ENCODE results near the gene CNDP2.
"Not testable (repeated sequence)": the region's sequence is repeated elsewhere in the genome, so short reads cannot be mapped to it uniquely, and the experiment has no call there.

Gene CNDP2

GRCh38 chr18:74500774-74501173 lies 4.6 kb downstream of the CNDP2 start:
- DNase-seq (ENCODE audit: low read depth) = not testable (repeated sequence)

GRCh38 chr18:74501386-74501785 lies 5.2 kb downstream of the CNDP2 start:
- DNase-seq (ENCODE audit: low read depth) = no peak

- DNase-seq (ENCODE audit: low read depth) = no peak
Measured at GRCh38 chr18:74503137-74503536, 7.0 kb downstream of the CNDP2 start.

- no peak for DNase-seq (ENCODE audit: low read depth)
Measured at GRCh38 chr18:74505776-74506175, 9.6 kb downstream of the CNDP2 start.

- DNase-seq (ENCODE audit: low read depth) = no peak
Measured at GRCh38 chr18:74506448-74507084, 10.4 kb downstream of the CNDP2 start.

GRCh38 chr18:74507097-74507881 lies 11.1 kb downstream of the CNDP2 start:
- DNase-seq (ENCODE audit: low read depth) = no peak

GRCh38 chr18:74507927-74508326 lies 11.8 kb downstream of the CNDP2 start:
- no peak for DNase-seq (ENCODE audit: low read depth)

GRCh38 chr18:74508366-74508765 lies 12.2 kb downstream of the CNDP2 start:
- no peak for DNase-seq (ENCODE audit: low read depth)

- no peak for DNase-seq (ENCODE audit: low read depth)
Measured at GRCh38 chr18:74508821-74509225, 12.7 kb downstream of the CNDP2 start.

- no peak for DNase-seq (ENCODE audit: low read depth)
Measured at GRCh38 chr18:74509856-74510769, 13.9 kb downstream of the CNDP2 start.

- no peak for DNase-seq (ENCODE audit: low read depth)
Measured at GRCh38 chr18:74510770-74511095, 14.6 kb downstream of the CNDP2 start.

GRCh38 chr18:74511823-74512222 lies 15.7 kb downstream of the CNDP2 start:
- DNase-seq (ENCODE audit: low read depth) = no peak

- DNase-seq (ENCODE audit: low read depth) = no peak
Measured at GRCh38 chr18:74512321-74513053, 16.3 kb downstream of the CNDP2 start.

GRCh38 chr18:74513149-74513882 lies 17.2 kb downstream of the CNDP2 start:
- DNase-seq (ENCODE audit: low read depth) = no peak

- no peak for DNase-seq (ENCODE audit: low read depth)
Measured at GRCh38 chr18:74513883-74514205, 17.7 kb downstream of the CNDP2 start.

- DNase-seq (ENCODE audit: low read depth) = no peak
Measured at GRCh38 chr18:74514860-74515495, 18.8 kb downstream of the CNDP2 start.

GRCh38 chr18:74515620-74516231 lies 19.6 kb downstream of the CNDP2 start:
- no peak for DNase-seq (ENCODE audit: low read depth)

GRCh38 chr18:74516271-74517235 lies 20.4 kb downstream of the CNDP2 start:
- no peak for DNase-seq (ENCODE audit: low read depth)

GRCh38 chr18:74517236-74517630 lies 21.1 kb downstream of the CNDP2 start:
- no peak for DNase-seq (ENCODE audit: low read depth)
